ENCODE measurements around the gene MTMR12.

Gene MTMR12, protein sequence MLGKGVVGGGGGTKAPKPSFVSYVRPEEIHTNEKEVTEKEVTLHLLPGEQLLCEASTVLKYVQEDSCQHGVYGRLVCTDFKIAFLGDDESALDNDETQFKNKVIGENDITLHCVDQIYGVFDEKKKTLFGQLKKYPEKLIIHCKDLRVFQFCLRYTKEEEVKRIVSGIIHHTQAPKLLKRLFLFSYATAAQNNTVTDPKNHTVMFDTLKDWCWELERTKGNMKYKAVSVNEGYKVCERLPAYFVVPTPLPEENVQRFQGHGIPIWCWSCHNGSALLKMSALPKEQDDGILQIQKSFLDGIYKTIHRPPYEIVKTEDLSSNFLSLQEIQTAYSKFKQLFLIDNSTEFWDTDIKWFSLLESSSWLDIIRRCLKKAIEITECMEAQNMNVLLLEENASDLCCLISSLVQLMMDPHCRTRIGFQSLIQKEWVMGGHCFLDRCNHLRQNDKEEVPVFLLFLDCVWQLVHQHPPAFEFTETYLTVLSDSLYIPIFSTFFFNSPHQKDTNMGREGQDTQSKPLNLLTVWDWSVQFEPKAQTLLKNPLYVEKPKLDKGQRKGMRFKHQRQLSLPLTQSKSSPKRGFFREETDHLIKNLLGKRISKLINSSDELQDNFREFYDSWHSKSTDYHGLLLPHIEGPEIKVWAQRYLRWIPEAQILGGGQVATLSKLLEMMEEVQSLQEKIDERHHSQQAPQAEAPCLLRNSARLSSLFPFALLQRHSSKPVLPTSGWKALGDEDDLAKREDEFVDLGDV

DNA sequence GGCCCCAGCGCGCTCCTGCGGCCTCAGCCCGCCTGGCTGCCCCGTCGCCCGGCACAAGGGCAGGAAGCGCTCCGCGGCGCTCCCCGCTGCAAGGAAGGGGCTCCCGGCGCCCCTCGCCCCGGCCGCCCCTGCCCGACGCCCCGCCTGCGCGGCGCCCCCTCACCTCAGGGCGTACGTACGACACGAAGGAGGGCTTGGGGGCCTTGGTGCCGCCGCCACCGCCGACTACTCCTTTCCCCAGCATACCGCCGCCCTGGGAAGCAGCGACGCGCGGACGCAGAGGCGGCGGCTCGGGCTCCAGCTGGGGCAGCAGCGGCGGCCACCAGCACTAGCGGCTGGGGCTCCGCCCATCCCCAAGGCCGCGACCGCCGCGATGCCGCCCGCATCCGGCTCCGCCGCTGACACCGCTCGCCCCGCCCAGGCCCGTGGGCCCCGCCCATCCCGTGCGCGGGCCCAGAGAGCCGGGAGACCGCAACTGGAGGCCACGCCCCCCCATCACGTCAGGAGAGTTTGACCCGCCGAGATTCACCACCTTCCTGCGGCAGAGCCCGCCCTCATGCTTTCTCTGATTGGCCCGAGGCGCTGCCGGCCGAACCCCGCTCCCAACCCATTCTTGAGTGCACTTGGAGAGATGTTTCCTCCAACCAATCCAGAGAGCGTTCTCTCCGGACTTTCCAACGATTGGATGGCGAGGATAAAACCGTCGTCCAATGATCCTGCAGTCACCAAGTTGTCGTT, at the start of gene MTMR12:
MTMR12 (minus strand) TSS at position 345 of the 738 bp plus-strand sequence; CDS start at position 244, 101 bp downstream.
- TF ChIP-seq, protein P1, sequence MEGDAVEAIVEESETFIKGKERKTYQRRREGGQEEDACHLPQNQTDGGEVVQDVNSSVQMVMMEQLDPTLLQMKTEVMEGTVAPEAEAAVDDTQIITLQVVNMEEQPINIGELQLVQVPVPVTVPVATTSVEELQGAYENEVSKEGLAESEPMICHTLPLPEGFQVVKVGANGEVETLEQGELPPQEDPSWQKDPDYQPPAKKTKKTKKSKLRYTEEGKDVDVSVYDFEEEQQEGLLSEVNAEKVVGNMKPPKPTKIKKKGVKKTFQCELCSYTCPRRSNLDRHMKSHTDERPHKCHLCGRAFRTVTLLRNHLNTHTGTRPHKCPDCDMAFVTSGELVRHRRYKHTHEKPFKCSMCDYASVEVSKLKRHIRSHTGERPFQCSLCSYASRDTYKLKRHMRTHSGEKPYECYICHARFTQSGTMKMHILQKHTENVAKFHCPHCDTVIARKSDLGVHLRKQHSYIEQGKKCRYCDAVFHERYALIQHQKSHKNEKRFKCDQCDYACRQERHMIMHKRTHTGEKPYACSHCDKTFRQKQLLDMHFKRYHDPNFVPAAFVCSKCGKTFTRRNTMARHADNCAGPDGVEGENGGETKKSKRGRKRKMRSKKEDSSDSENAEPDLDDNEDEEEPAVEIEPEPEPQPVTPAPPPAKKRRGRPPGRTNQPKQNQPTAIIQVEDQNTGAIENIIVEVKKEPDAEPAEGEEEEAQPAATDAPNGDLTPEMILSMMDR (IDR thresholded peaks at IDR 0.05; ENCODE audit: borderline replicate concordance, control extremely low read depth, extremely low read depth, insufficient read depth, missing control alignments), result no peak
- in situ Hi-C loops (cut with MboI; ENCODE audit: low sequenced_read_pairs, unreplicated experiment), result no loop called here
- peak; percentile 100 for DNase-seq (ENCODE audit: low spot score)

DNA sequence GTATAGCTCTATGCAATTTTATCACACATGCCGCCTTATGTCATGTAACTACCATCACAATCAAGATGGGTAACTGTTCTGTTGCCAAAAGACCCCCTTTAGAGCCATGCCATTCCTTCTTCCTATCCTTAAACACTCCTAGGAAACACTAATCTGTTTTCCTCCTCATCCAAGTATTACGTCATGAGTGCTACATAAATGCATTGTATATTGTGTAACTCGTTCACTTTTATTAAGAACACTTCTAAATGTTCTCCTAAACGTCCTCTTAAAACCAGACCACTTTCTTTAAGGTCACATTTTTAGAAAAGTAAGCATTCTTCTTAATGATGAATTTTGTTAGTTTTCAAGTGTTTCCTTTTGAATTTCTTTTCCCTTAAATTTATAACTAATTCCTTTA, 49.8 kb upstream of the MTMR12 start:
- DNase-seq (ENCODE audit: low spot score), result no peak
- in situ Hi-C loops (cut with MboI; ENCODE audit: low sequenced_read_pairs, unreplicated experiment), result no loop called here

DNA sequence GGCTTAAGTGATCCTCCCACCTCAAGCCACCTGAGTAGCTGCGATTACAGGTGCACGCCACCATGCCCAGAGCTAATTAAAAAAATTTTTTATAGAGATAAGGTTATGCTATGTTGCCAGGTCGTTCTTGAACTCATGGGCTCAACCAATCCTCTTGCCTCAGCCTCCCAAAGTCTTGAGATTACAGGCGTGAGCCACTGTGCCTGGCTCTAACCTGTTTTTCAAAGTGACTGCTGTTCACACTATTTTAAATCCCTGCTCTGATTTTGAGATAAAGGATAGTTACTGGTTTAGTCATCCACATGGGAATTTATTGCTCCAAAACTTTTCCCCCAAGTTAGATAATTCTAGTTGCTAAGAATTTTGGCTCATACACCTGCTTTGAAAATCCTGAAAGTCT, 48.2 kb upstream of the MTMR12 start:
- in situ Hi-C loops (cut with MboI; ENCODE audit: low sequenced_read_pairs, unreplicated experiment), result no loop called here
- TF ChIP-seq, protein P1 (IDR thresholded peaks at IDR 0.05; ENCODE audit: borderline replicate concordance, control extremely low read depth, extremely low read depth, insufficient read depth, missing control alignments), result no peak
- DNase-seq (ENCODE audit: low spot score), result no peak

More for the DNA sequence above, 49.8 kb upstream of the MTMR12 start:
- TF ChIP-seq, protein P1 (IDR thresholded peaks at IDR 0.05; ENCODE audit: borderline replicate concordance, control extremely low read depth, extremely low read depth, insufficient read depth, missing control alignments), result no peak

DNA sequence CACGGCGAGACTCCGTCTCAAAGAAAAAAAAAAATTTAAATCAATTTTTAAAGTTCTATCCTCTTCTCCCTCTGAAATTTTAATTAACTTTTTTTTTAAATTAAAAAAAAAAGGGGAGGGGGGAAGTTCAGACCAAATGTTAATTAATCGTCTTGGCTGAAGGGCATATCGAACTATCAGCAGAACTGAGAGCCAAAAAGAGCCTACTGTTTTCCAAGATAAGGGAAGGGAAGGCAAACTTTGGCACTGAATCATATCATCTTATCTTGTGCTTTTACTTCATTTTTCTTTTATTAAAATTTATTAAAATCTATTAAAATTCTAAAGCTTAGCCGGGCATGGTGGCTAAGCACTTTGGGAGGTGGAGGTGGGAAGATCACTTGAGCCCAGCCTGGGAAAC, 45.9 kb upstream of the MTMR12 start:
- DNase-seq (ENCODE audit: low spot score), result no peak
- in situ Hi-C loops (cut with MboI; ENCODE audit: low sequenced_read_pairs, unreplicated experiment), result no loop called here
- TF ChIP-seq, protein P1 (IDR thresholded peaks at IDR 0.05; ENCODE audit: borderline replicate concordance, control extremely low read depth, extremely low read depth, insufficient read depth, missing control alignments), result no peak

DNA sequence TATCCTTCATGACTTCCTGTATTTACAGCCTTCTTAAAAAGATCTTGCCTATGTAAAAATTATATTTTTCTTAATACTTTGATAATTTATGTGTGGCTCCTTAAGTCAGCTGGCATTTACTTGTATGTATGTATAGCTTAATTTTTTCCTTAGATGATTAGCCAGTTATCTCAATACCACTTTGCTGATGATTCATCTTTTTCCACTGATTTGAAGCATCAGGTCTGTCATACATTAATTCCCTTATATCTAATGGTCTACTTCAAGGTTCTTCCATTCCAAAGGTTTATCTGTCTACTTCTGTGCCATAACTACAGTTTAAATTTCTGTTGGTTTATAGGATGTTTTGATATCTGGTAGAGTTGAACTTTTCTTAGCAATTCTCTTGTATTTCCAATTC, 44.9 kb upstream of the MTMR12 start:
- DNase-seq (ENCODE audit: low spot score), result no peak
- in situ Hi-C loops (cut with MboI; ENCODE audit: low sequenced_read_pairs, unreplicated experiment), result no loop called here
- TF ChIP-seq, protein P1 (IDR thresholded peaks at IDR 0.05; ENCODE audit: borderline replicate concordance, control extremely low read depth, extremely low read depth, insufficient read depth, missing control alignments), result no peak

DNA sequence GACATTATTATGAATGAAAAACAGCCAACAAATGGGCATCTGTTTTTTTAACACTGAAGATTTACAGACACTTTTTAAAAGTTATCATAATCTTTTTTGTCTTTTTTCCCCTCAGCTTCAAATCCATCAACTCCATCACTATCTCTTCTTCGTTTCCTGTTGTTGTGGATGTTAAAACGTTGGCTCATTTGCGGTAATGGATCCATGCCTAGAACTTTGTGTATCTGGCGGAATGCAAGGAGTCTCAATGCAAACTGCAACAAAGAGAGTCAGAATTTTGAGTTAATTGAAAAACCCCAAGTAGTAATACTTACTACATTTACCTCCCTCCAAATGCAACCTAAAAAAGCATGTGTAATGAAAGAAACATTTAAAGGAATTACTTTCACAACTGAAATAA, 42.9 kb upstream of the MTMR12 start:
- in situ Hi-C loops (cut with MboI; ENCODE audit: low sequenced_read_pairs, unreplicated experiment), result no loop called here
- no peak for DNase-seq (ENCODE audit: low spot score)
- TF ChIP-seq, protein P1 (IDR thresholded peaks at IDR 0.05; ENCODE audit: borderline replicate concordance, control extremely low read depth, extremely low read depth, insufficient read depth, missing control alignments), result no peak

Data from GM13976 (cell line).